ENCODE measurements around the gene NXN.
"Not testable (repeated sequence)": the region's sequence is repeated elsewhere in the genome, so short reads cannot be mapped to it uniquely, and the experiment has no call there.

Gene NXN

GRCh38 chr17:862582-862981 is 117.0 kb downstream of the NXN start:
- Mint-ChIP-seq H3K27ac (no peak overlapping the region), H3K36me3 (no peaks in the 10 kb centered on the region), H3K9me3 (no peaks in the 10 kb centered on the region), H3K4me1 (no peaks in the 10 kb centered on the region), H3K4me3 (no peak overlapping the region), H3K27me3 (peaks cover 3% of the 10 kb centered on the region)

GRCh38 chr17:861364-861763 is 118.2 kb downstream of the NXN start:
- no peaks in the 10 kb centered on the region for H3K4me1 Mint-ChIP-seq
- H3K4me3 Mint-ChIP-seq: no peak overlapping the region
- H3K9me3 Mint-ChIP-seq: no peaks in the 10 kb centered on the region
- peaks cover 3% of the 10 kb centered on the region for H3K27me3 Mint-ChIP-seq
- no peak overlapping the region for H3K27ac Mint-ChIP-seq
- no peaks in the 10 kb centered on the region for H3K36me3 Mint-ChIP-seq

- Mint-ChIP-seq H3K27ac (no peak overlapping the region), H3K36me3 (no peaks in the 10 kb centered on the region), H3K9me3 (no peaks in the 10 kb centered on the region), H3K4me1 (no peaks in the 10 kb centered on the region), H3K27me3 (peaks cover 3% of the 10 kb centered on the region), H3K4me3 (no peak overlapping the region)
Measured at GRCh38 chr17:860805-861204, 118.8 kb downstream of the NXN start.

DNA sequence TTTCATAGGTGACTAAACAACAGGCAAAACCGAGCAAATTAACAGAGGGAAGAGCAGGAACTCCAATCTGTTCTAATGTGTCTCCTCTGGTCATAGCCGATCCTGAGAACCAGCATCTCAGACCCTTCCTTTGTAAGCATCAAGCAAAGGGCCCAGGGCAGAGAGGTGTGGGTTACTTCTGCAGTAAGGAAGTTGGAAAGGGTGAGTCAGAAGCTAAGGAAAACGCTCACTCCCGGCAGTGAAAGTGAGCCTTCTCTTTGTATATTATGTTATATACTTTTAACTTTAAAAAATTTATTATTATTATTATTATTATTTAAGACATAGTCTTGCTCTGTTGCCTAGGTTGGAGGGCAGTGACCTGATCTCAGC is 119.8 kb downstream of the NXN start:
- Mint-ChIP-seq H3K36me3 (no peaks in the 10 kb centered on the region), H3K27ac (no peak overlapping the region), H3K4me3 (no peak overlapping the region), H3K9me3 (no peaks in the 10 kb centered on the region), H3K27me3 (peaks cover 4% of the 10 kb centered on the region), H3K4me1 (no peaks in the 10 kb centered on the region)

- Mint-ChIP-seq H3K27ac (no peak overlapping the region), H3K36me3 (no peaks in the 10 kb centered on the region), H3K4me1 (no peaks in the 10 kb centered on the region), H3K4me3 (no peak overlapping the region), H3K27me3 (peaks cover 4% of the 10 kb centered on the region), H3K9me3 (no peaks in the 10 kb centered on the region)
Measured at GRCh38 chr17:859061-859823, 120.3 kb downstream of the NXN start.

- Mint-ChIP-seq H3K4me3 (no peak overlapping the region), H3K4me1 (no peaks in the 10 kb centered on the region), H3K27ac (no peak overlapping the region), H3K9me3 (no peaks in the 10 kb centered on the region), H3K36me3 (no peaks in the 10 kb centered on the region), H3K27me3 (peaks cover 4% of the 10 kb centered on the region)
Measured at GRCh38 chr17:856149-856548, 123.4 kb downstream of the NXN start.

DNA sequence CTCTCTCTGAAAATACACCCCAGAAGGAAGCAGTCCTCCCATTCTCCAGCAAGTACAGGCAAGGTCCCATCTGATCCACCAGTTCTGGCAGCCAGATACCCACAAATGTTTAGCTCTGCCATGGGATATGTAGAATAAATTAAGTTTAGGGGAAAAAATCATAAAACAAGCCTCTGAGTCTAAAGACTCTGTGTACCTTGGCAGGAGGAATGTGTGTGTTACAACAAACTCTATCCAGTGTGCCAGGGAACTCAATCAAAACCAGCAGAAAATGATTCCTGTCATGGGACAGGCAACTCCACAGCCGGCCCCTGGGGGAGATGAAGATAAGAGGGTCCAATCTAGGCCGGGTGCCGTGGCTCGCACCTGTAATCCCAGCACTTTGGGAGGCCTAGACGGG is 124.0 kb downstream of the NXN start:
- no peak overlapping the region for H3K27ac Mint-ChIP-seq
- no peaks in the 10 kb centered on the region for H3K9me3 Mint-ChIP-seq
- peaks cover 4% of the 10 kb centered on the region for H3K27me3 Mint-ChIP-seq
- no peaks in the 10 kb centered on the region for H3K36me3 Mint-ChIP-seq
- no peak overlapping the region for H3K4me3 Mint-ChIP-seq
- H3K4me1 Mint-ChIP-seq: no peaks in the 10 kb centered on the region

DNA sequence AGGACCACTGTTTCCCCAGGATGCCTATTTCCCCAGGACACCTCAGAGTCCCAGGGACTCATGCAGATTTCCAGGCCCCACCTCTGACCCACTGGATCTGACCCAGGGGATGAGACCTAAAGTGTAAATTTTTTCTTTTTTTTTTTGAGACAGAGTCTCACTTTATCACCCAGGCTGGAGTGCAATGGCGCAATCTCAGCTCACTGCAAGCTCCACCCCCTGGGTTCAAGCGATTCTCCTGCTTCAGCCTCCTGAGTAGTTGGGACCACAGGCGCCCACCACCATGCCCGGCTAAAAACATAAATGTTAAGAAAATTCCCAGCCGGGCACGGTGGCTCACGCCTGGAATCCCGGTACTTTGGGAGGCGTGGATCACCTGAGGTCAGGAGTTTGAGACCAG is 126.7 kb downstream of the NXN start:
- H3K4me1 Mint-ChIP-seq, H3K36me3 Mint-ChIP-seq, H3K27ac Mint-ChIP-seq, H3K9me3 Mint-ChIP-seq, H3K4me3 Mint-ChIP-seq, H3K27me3 Mint-ChIP-seq: not testable (repeated sequence)

GRCh38 chr17:852349-852748 is 127.2 kb downstream of the NXN start:
- H3K36me3 Mint-ChIP-seq: no peaks in the 10 kb centered on the region
- no peak overlapping the region for H3K27ac Mint-ChIP-seq
- peaks cover 1% of the 10 kb centered on the region for H3K4me1 Mint-ChIP-seq
- no peaks in the 10 kb centered on the region for H3K9me3 Mint-ChIP-seq
- peaks cover 7% of the 10 kb centered on the region for H3K27me3 Mint-ChIP-seq
- no peak overlapping the region for H3K4me3 Mint-ChIP-seq

DNA sequence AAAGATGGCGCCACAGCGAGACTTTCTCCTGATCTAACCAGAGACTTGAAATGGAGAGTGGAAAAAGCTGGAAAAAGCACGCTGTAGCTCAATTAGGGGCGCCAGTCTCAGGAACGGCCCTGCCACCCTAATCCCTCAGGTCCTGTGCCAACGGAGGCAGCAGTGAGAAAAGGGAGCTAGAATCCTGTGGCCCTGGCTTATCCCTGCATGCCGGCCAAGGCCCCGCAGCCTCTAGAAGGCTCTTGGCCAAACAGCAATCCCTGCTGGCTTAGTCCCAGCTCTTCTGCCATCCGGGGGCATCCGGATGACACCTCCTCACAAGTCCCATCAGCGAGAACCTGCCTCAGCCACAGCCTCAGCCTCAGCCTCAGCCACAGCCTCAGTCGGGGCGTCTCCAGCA is 127.7 kb downstream of the NXN start:
- Mint-ChIP-seq H3K9me3 (no peaks in the 10 kb centered on the region), H3K27me3 (peaks cover 10% of the 10 kb centered on the region), H3K4me3 (no peak overlapping the region), H3K4me1 (peaks cover 5% of the 10 kb centered on the region), H3K36me3 (no peaks in the 10 kb centered on the region), H3K27ac (no peak overlapping the region)

- Mint-ChIP-seq H3K27me3 (peaks cover 15% of the 10 kb centered on the region), H3K4me3 (no peak overlapping the region), H3K27ac (no peak overlapping the region), H3K4me1 (peaks cover 12% of the 10 kb centered on the region), H3K9me3 (no peaks in the 10 kb centered on the region), H3K36me3 (no peaks in the 10 kb centered on the region)
Measured at GRCh38 chr17:850851-851763, 128.5 kb downstream of the NXN start.

DNA sequence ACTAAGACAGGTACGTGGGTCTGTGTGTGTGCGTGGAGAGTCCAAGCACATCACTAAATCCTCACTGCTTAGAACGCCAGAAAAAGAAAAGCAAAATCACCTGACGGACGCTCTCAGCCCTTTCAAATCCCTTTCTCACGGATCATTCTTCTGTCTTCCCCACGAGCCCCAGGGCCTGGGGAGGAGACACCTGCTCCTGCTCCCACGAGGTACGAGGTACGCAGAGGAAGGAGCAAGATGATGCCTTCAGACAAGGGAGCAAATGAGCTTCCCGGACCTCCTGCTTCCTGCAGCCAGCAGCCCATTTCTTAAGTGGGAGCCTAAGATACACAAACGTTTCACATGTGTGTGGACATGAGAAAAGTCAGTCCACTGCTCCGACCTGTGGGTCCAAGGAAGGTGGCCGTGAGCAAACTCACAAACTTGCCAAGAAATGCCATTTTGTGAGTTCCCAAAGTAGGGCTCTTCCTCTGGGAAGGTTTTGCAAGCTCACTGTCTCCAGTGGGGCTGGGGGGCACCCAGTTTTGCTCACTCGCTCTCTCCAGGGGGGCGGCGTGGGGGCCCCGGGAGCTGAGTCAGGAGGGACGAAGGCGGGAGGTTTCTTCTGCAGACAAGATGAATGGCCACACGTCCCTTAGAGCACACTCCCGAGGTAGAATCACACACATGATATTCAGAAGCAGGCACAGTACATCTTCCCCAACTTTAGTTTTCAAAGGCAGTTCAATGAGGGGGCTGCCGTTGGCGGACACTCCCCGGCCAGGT is 129.3 kb downstream of the NXN start:
- H3K36me3 Mint-ChIP-seq: no peaks in the 10 kb centered on the region
- no peak overlapping the region for H3K4me3 Mint-ChIP-seq
- H3K9me3 Mint-ChIP-seq: no peaks in the 10 kb centered on the region
- H3K27me3 Mint-ChIP-seq: peaks cover 17% of the 10 kb centered on the region
- peaks cover 12% of the 10 kb centered on the region for H3K4me1 Mint-ChIP-seq
- no peak overlapping the region for H3K27ac Mint-ChIP-seq

DNA sequence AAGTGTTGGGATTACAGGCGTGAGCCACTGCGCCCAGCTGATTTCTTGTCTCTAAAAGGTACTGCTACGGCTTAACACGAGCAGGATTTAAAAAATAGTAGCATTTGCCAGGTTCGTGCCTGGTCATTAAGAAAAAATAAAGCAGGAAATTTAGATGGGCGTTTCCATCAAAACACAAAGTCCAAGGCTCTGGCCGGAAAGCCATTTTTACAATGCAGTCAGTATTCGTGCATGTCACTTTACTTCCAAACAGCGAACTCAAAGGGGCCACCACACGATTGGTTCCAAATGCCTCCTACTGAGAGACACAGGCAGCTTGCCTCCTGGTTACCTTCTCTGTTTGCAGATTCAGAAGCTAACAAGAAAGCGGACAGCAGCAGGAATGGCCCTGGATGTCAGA is 131.2 kb downstream of the NXN start:
- Mint-ChIP-seq H3K27ac (no peak overlapping the region), H3K9me3 (no peaks in the 10 kb centered on the region), H3K27me3 (peaks cover 24% of the 10 kb centered on the region), H3K4me3 (no peak overlapping the region), H3K4me1 (peaks cover 12% of the 10 kb centered on the region), H3K36me3 (no peaks in the 10 kb centered on the region)

DNA sequence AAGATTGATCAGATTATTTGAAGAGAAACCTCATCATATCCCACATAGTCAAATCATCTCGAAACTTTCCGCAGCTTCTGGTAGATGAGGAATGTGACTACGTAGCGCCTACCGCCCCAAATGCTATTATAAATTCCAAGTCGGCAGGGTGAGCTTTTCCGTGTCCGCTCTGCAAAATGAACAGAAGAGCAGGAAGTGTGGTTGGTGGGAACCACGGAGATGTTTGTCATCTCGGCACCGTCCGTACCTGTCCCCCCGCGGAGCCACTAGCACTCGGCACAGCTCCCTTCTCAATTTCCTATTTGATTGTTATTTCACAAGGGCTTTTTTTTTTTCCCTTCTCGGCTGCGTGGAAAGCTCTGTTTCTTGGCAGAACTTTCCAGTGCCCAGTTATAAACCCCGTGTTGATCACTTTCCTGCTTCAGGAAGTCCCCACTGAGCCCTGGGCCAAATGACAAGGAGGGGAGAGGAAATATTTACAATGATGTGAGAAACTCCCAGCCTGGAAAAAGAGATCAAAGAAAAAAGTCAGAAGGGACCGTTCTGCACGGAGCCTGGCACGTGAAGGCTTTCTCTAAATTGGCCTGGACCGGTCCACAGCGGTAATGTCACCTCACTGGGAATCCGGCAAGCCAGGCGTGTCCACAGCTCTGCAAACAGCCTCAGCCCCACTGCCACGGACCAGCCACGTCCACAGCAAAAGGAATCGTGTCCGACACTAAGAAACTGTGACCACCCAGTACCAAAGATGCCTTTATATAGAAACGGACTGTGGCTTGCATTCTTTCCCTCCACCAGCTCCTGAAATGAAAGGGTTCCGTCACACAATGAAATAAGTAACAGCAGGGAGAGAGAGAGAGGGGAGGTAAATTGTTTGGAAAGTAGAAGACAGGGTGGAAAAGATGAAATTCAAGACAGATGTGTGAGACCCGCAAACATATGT is 132.4 kb downstream of the NXN start:
- no peaks in the 10 kb centered on the region for H3K9me3 Mint-ChIP-seq
- H3K4me1 Mint-ChIP-seq: peaks cover 12% of the 10 kb centered on the region
- H3K4me3 Mint-ChIP-seq: no peak overlapping the region
- H3K27me3 Mint-ChIP-seq: peaks cover 22% of the 10 kb centered on the region
- no peaks in the 10 kb centered on the region for H3K36me3 Mint-ChIP-seq
- H3K27ac Mint-ChIP-seq: no peak overlapping the region

DNA sequence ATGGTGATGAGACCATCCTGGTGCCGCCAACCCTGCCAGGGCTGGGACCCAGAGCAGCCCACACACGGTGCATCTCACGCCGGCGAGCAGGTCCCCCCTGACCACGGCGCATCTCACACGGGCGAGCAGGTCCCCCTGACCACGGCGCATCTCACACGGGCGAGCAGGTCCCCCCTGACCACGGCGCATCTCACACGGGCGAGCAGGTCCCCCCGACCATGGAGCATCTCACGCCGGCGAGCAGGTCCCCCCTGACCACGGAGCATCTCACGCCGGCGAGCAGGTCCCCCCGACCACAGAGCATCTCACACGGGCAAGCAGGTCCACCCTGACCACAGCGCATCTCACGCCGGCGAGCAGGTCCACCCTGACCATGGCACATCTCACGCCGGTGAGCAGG is 138.3 kb downstream of the NXN start:
- Mint-ChIP-seq H3K27ac (no peak overlapping the region), H3K27me3 (peaks cover 11% of the 10 kb centered on the region), H3K36me3 (no peaks in the 10 kb centered on the region), H3K9me3 (no peaks in the 10 kb centered on the region), H3K4me1 (peaks cover under 1% of the 10 kb centered on the region), H3K4me3 (no peak overlapping the region)
